Stimulated activated CD4-positive, alpha-beta T cell treated with anti-CD3 and anti-CD28 coated beads, Interleukin-2, amount 100 ng/mL, for 4 hours (primary cell): ENCODE data around the gene TMEM236.

Source experiments
- DNase-seq: peaks from one replicate; pipeline ENCODE4 v3.0.0-alpha.2; 2020; ENCODE audit warnings: low read depth

Gene TMEM236

DNA sequence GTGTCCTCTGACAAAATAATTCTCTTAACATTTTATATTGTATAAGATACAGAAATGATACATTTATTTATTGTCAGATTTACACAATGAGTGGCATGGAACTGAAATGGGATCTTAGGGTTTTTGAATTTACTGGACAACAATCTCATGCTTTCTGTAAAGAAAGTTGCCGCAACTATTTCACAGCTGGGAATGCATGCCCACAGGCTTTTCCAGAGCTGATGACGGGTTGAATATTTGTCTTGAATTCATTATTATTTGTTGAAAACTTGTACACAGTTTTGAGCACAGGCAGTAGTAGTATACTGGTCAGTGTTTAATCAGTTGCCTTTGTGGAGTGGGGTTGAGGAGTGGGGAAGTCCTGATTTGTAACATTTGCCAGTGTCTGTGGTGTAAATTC, 36.6 kb downstream of the TMEM236 start:
- no peak for DNase-seq

DNA sequence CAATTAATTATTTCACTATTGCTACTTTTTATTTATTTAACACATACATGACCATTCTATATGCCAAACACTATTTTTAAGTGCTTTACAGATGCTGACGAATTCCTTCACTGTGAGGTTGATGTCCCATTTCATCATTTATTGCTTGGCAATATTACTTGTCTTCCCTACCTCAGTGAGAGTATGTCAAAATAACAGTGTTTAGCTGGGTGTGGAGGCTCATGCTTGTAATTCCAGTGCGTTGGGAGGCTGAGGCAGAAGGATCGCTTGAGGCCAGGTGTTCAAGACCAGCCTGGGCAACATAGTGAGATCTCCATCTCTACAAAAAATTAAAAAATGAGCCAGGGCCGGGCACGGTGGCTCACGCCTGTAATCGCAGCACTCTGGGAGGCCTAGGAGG, 37.4 kb downstream of the TMEM236 start:
- no peak for DNase-seq

GRCh38 chr10:17790651-17791050, 38.6 kb downstream of the TMEM236 start:
- no peak for DNase-seq

GRCh38 chr10:17792991-17793390, 41.0 kb downstream of the TMEM236 start:
- DNase-seq, result no peak

DNA sequence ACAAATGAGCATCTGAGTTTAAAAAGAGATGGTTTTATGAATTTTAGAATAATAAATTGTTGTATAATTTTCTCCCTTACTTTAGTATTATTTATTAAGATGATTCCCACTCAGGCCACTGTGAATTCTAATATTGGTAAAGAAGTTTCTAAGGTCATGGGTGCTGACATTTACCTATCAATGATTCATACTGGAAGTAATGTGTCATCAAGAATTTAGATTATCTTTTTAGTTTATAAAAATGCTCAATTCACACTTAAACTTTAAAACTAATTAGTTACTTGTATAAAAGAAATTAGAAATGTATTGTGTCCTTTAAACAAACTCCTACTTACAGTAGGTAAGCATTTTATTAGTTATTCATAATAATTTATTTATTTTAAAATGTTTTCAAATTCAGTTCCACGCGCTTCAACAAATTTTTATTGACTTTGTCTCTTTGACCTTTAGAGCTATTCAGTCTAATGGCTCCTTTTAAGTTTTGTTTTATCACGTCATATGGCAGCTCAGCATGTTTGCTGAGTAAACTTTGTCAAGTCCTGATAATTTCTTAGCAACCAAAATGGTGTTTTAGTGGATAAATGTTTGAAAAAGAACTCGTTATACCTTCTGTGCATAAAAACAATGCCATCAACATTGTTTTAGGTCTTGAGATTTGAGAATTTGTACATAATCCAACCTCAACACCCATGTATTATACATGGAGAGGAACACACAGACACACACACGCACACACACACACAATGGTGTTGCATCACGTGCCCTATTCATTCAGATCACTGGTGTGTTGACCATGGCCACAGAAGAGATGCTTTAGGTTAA, 42.0 kb downstream of the TMEM236 start:
- no peak for DNase-seq

GRCh38 chr10:17795083-17795482, 43.1 kb downstream of the TMEM236 start:
- DNase-seq, result no peak

GRCh38 chr10:17795813-17796594, 44.0 kb downstream of the TMEM236 start:
- no peak for DNase-seq

DNA sequence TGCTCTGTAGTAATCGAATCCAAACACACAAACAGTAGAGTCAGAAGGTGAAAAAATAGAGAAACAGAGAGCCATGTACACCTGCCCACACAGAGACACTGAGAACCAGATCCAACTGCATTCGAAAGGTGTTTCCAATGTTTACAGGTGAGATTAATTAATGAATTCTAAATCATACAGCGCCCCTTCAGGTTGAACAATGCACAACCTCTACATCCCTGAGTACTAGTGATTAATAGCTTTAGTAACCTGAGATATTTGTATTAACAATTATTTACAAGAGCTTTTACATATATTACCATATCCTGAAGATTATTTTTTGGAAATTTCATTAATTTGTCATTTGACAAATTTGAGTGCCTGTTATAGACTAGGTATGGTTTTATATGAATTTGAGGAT, 49.5 kb downstream of the TMEM236 start:
- DNase-seq, result no peak

GRCh38 chr10:17802350-17802749, 50.3 kb downstream of the TMEM236 start:
- no peak for DNase-seq

DNA sequence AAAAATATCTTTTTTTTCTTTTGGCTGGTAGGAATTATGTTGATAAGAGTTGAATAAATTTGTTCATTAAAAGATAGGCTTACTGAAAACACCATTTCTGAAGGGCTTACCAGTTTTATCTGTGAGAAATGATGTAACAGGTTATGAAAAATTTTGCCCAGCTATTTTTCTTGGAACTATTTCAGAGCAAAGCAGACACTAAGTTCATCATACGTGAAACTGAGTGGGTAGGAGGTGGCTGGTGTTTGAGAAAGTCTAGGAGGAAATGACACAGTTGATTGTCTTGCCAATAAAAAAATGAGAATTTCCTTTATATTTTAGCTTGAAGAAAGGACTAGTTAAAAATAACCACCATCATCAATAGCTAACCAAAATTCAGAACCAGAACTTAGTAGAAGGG, 51.0 kb downstream of the TMEM236 start:
- no peak for DNase-seq

GRCh38 chr10:17805330-17805729, 53.3 kb downstream of the TMEM236 start:
- no peak for DNase-seq

DNA sequence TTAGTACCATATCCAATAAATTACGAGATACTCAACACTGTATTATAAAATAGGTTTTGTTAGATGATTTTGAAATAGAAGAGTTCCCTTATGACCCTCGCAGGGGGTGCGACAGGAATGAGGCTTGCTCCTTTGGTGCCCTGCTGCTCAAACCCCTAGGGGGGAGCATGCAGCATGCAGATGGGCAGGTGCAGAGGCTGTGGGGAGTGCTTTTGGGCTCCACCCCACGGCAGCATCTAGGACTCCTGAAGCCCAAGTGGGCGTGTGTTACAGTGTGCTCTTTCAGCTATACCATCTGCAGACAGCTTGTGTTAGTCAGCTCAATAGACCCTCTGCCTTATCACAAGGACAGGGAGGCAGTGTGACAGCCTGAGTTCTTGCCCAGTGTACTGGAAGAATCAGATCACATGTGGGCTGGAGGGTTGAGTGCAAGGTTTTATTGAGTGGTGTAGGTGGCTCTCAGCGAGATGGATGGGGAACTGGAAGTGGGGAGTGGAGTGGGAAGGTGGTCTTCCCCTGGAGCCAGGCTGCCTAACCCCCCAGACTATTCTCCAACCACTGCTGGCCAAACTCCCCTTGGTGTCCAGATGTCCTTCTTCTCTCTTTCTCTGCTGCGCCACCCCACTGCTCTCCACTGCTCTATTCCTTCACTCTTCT, 54.0 kb downstream of the TMEM236 start:
- DNase-seq, result no peak

GRCh38 chr10:17808971-17809841, 57.2 kb downstream of the TMEM236 start, which contains the start of gene MRC1:
Gene MRC1, plus strand, starts transcription at chr10:17809348. Its CDS starts 118 bp downstream, at chr10:17809466.
- no peak for DNase-seq

- DNase-seq, result no peak
Observed at GRCh38 chr10:17811146-17811865, 59.3 kb downstream of the TMEM236 start.

- DNase-seq, result no peak
Observed at GRCh38 chr10:17814973-17815372, 63.0 kb downstream of the TMEM236 start.

- no peak for DNase-seq
Observed at GRCh38 chr10:17816199-17816598, 64.2 kb downstream of the TMEM236 start.

GRCh38 chr10:17817316-17817715, 65.3 kb downstream of the TMEM236 start:
- DNase-seq, result no peak

DNA sequence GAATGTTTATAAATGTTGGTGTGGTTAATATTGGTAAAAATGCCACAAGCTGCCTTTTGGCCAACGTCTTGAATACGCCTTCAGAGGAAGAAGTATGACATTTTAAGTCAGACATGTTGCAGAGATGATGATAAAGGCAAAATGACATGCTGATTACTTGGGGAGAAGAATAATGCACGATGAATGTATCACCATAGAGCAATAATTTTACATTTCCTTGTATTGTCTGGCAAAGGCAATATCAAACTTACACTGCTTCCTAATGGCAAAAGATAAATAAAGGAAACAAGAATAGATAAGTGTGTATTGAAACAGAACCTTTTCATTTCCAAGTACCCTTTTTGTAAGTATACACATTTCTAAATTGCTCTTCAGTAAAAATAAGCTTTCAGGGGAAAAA, 65.8 kb downstream of the TMEM236 start:
- no peak for DNase-seq

DNA sequence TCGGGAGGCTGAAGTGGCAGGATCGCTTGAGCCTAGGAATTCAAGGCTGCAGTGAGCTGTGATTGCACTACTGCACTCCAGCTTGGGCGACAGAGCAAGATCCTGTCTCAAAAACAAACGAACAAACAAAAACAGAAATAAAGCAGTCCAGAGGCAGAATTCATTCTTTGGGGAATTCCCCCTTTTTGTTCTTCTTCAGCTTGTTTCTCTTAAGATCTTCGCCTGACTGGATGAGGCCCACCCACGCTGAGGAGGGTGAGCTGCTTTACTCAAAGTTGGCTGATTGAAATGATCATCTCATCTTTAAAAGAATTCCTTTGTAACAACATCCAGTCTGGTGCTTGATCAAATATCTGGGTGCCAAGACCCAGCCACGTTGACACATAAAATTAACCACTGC, 67.8 kb downstream of the TMEM236 start:
- DNase-seq, result no peak

DNA sequence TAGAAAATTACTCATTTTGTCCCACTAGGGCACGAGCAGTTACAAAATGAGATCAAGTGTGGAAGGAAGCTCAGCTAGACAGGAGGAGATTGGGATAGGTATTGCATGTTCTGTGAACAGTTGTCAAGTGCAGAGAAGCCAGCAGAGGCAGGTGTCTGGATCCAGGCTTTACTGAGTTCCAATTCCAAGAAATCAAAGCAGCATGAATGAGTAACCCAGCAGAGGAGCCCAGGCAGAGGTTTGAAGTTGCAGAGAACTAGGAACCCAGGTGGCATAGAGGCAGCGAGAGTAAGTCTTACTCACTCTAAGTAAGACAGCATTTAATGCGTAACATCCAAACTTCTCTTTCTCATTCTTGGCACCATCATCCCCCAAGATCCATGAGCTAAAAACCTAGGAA, 68.9 kb downstream of the TMEM236 start:
- DNase-seq, result no peak

DNA sequence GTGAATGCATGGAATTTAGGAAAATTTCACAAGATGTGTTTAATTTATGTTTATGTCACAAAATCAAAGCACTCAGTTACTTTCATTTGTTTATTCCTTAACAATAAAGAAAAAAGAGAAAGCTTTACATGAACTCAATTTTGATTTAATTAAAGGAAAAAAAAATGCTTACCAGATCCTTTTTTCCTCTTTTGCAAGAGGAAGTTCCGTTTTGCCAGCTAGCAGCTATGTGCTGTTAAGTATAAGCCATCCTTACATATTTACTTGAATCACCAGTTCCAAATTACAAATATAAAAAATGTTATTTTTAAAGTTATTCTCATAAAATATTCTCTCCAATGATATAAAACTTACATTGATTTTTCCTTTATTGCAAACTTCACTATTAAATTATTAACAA, 69.9 kb downstream of the TMEM236 start:
- DNase-seq, result no peak
